GOT3 (cell line): ENCODE results near the gene KIF17.

Source experiments
- DNase-seq: peaks from one replicate; lab custom pipeline; 2025; ENCODE audit warnings: mixed read lengths; lab: John Stamatoyannopoulos, UW

Gene KIF17

DNA sequence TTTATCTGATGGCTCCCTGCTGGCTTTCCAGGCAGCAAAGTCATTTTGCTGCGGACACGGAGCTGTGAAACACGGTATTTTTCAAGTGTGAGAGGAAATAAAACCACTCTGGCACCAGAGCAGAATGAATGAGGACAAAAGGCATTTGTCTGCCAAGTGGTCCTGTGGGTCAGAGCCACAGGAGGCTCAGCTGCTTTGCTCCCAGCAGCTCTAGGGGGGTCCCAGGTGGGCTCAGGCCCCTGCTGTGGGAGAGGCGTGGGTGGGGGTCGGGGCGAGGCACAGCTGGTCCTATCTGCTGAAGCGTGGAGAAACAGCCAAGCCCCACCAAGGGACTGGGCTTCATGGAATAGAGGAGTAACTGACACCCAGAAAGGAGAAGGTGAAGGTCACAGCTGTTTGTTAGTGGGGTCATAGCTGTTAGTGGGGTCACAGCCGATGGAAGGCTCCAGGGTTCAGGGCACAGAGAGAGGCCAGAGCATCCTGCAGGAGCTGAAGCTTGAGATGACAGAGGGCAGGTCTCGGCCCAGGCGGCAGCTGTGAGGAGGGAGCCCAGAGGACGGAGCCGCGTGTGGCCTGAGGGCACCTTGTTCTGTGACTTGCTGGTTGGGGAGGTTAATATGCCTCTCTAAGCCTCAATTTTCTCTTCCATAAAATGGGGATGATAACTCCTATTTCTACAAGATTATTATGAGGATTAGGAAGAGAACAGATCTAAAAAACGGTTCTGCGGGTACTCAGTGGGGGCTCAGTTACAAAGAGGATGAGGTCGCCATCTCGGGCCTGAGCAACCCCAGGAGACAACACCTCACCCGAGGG is 7.1 kb downstream of the KIF17 start:
- DNase-seq = no peak

- no peak for DNase-seq
Observed at GRCh38 chr1:20709868-20710267, 7.9 kb downstream of the KIF17 start.

DNA sequence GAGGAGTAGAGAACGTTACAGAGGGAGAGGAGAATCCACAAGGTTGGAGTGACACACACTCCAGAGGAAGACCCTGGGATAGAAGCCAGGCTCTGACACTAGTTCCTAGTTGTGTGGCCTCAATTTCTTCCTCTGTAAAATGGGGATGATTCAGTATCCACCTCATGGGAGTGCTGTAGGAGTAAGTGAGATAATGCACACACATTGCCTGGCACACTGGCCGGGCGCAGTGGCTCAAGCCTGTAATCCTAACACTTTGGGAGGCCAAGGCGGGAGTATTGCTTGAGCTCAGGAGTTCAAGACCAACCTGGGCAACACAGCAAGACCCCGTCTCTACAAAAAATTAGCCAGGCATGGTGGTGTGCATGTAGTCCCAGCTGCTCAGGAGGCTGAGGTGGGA is 8.9 kb downstream of the KIF17 start:
- no peak for DNase-seq

DNA sequence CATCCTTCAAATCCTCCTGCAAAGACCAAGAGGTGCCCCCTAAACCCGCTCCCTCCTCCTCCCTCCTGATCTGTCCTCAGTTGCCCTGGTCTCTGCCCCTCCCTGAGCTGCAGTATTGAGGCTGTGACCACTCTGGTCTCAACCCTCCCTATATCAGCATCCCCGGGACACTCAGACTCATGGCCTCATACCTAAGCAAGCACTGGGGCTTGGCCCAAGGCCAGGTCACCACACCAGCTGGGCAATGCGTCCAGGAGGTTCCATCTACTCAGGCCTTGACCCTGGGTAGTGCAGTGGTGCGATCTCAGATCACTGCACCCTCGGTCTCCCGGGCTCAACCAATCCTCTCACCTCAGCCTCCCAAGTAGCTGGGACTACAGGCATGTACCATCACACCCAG is 9.8 kb downstream of the KIF17 start:
- no peak for DNase-seq

DNA sequence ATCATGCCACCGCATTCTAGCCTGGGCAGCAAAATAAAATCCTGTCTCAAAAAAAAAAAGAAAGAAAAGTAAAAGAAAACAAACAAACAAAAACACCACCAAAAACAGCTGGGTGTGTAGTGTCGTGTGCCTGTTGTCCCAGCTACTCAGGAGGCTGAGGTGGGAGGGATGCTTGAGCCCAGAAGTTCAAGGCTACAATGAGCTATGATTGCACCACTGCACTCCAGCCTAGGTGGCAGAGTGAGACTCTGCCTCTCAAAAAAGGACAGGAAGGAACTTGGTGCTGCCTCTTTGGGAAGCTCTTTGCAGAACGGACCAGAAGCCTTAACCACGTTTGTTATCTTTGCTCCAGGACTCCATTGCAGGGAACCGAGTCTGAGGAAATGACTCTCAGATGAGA is 11.0 kb downstream of the KIF17 start:
- no peak for DNase-seq

DNA sequence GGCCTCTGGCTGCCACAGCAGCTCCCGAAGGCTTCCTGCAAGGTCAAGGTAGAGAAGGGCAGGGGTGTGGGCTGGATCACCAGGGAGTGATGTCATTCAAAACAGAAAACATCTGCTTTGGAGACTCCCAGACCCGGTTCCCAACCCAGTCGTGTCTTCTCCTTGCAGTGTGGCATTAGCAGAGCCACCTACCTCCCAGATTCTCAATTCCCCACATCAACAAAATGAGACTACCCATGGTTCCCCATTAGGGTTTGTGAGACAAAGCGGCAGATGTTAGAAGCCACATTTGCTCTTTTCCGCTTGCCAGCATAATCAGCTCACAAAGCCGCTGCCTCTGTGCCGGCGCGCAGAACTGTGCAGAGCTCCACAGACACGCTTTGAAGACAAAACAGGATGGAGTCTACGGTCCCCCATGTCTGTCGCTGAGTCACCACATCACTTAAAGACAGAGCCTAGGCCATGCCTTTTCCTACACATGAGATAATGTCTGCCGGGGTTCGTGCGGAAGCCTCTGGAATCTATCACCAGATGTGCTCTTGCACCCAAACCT is 12.5 kb downstream of the KIF17 start:
- no peak for DNase-seq

GRCh38 chr1:20704390-20705202 is 13.2 kb downstream of the KIF17 start:
- DNase-seq = no peak

- no peak for DNase-seq
Observed at GRCh38 chr1:20703124-20703756, 14.6 kb downstream of the KIF17 start.

DNA sequence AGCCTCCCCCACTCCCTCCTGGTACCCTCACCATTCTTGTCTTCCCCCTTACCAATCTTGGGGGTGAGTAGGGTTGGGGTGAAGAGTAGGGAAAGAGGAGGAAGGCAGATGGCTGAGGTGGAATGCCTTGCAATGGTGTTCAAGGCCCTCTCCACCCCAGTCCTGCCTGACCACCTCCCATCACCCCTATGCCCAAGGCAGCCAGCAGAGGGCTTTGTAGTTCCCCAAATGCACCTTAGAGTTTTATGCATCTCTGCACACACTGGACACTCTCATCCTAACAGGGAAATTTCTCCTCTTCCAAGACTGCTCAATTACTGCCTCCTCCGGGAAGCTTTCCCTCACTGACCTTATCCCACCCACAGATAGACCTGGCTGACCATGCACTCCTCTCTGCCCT is 15.4 kb downstream of the KIF17 start:
- no peak for DNase-seq

DNA sequence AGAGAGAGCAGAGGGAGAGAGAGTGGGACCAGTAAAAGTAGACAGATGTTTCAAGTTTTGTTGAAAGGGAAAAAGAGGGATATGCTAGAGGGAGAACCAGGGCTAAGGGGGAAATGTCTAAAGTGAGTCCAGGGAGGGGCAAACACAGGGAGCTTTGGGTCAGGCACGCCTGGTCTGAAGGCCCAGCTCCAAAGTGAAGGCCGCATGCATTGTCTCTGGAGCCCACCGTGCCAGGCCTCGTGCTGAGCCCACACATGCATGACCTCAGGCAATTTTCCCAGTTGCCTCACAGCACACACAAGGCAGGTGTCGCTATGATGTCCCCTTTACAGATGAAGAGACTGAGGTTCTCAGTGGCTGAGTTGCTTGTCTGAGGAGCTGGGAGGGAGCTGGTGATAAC is 16.0 kb downstream of the KIF17 start:
- no peak for DNase-seq

GRCh38 chr1:20701446-20701845 is 16.4 kb downstream of the KIF17 start:
- DNase-seq = no peak

DNA sequence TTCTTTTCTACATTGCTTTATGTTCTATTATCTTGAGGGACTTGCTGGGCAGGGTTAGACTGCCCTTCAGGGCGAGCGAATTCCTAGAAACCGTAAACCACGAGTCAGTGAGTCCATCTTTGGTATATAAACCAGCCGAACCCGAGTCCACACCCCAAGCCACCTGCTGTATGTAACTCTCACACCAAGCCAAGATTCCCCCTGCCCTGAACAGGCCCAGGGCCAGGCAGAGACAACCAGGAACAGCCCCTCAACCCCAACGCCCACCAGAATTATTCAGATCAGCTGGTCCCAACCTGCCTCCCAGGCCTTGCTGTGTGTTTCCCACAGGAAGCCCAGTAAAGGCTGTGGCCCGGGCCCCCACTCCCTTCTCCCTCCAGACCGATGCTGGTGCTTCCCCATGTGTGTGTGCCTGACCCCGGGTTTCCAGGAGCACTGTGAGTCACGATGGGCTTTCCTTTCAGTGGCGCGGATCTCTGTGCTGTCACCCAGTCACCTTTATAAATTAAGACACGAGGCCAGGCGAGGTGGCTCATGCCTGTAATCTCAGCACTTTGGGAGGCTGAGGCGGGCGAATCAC is 17.1 kb downstream of the KIF17 start:
- DNase-seq = no peak

DNA sequence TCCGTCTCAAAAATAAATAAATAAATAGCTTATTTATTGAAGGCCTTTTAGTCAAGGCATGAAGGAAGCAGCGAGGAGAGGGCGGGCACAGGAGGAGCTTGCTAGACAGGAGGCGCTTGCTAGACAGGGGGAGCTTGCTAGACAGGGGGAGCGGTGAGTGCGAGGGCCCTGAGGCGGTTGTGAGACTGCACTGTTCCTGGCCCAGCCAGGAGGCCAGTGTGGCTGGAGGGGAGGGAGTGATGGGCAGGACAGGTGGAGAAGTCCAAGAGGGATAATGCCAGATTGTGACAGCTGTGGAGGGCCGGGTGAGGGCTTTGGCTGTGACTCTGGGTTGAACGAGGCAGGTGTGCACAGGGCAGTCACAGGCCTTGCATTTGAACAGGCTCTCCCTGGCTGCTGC is 18.2 kb downstream of the KIF17 start:
- DNase-seq = no peak

- no peak for DNase-seq
Observed at GRCh38 chr1:20698195-20698910, 19.5 kb downstream of the KIF17 start.

DNA sequence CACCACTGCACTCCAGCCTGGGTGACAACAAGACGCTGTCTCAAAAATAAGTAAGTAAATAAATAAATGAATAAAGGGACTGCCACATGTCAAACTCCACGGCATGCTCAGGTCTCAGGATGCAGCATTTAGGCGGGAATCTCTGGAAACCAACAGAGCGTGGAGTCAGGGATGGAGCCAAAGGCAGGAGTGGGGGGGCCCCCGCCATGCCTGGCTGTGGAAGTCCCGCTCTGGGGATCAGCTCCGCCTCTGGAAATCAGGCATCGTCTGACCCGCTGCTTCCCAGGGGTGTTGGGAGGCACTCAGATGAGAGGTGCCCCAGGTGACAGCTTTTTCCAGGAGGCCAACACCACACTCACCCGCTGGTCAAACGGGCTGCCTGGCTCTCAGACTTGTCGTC is 20.2 kb downstream of the KIF17 start:
- DNase-seq = no peak

- peak; percentile 56 for DNase-seq
Observed at GRCh38 chr1:20696397-20697333, 21.1 kb downstream of the KIF17 start.

GRCh38 chr1:20695515-20695914 is 22.3 kb downstream of the KIF17 start:
- no peak for DNase-seq

- no peak for DNase-seq
Observed at GRCh38 chr1:20693623-20694022, 24.2 kb downstream of the KIF17 start.

GRCh38 chr1:20691872-20692271 is 25.9 kb downstream of the KIF17 start:
- no peak for DNase-seq

- DNase-seq = no peak
Observed at GRCh38 chr1:20689645-20690056, 28.2 kb downstream of the KIF17 start.
